Jurkat, Clone E6-1 (cell line): ENCODE measurements around the gene ZC3H15.

Experiments
- DNase-seq: peaks from one replicate; pipeline ENCODE4 v3.0.0-alpha.2; 2011; ENCODE audit warnings: low read depth, low spot score
- H3K4me3 ChIP-seq: 2 replicates; pipeline ENCODE4 v1.5.1; 2011; ENCODE audit warnings: mild to moderate bottlenecking, low read length, control low read depth, moderate library complexity

ZC3H15 gene

GRCh38 chr2:186533717-186534116, 47.7 kb downstream of the ZC3H15 start:
- H3K4me3 ChIP-seq = no peak overlapping the region
- no peak for DNase-seq

- no peak for DNase-seq
- H3K4me3 ChIP-seq = no peak overlapping the region
These were observed 48.3 kb downstream of the ZC3H15 start for GRCh38 chr2:186534406-186534805.

GRCh38 chr2:186535861-186536260, 49.8 kb downstream of the ZC3H15 start:
- H3K4me3 ChIP-seq = no peak overlapping the region
- DNase-seq = no peak

GRCh38 chr2:186537019-186537418, 51.0 kb downstream of the ZC3H15 start:
- H3K4me3 ChIP-seq = no peak overlapping the region
- no peak for DNase-seq

GRCh38 chr2:186540941-186541340, 54.9 kb downstream of the ZC3H15 start:
- H3K4me3 ChIP-seq = no peak overlapping the region
- DNase-seq = no peak

GRCh38 chr2:186542002-186542401, 55.9 kb downstream of the ZC3H15 start:
- H3K4me3 ChIP-seq = no peak overlapping the region
- DNase-seq = no peak

GRCh38 chr2:186543561-186544131, 57.6 kb downstream of the ZC3H15 start:
- no peak for DNase-seq
- no peak overlapping the region for H3K4me3 ChIP-seq

GRCh38 chr2:186544255-186544675, 58.2 kb downstream of the ZC3H15 start:
- no peak for DNase-seq

GRCh38 chr2:186546846-186547245, 60.8 kb downstream of the ZC3H15 start:
- H3K4me3 ChIP-seq = no peak overlapping the region
- DNase-seq = no peak

More at GRCh38 chr2:186544255-186544675, 58.2 kb downstream of the ZC3H15 start:
- H3K4me3 ChIP-seq = no peak overlapping the region

- H3K4me3 ChIP-seq = no peak overlapping the region
- DNase-seq = no peak
These were observed 65.4 kb downstream of the ZC3H15 start for GRCh38 chr2:186551323-186552050.

GRCh38 chr2:186554429-186554828, 68.4 kb downstream of the ZC3H15 start:
- DNase-seq = no peak
- no peak overlapping the region for H3K4me3 ChIP-seq

GRCh38 chr2:186554850-186555671, 69.0 kb downstream of the ZC3H15 start:
- DNase-seq = no peak
- no peak overlapping the region for H3K4me3 ChIP-seq

GRCh38 chr2:186558512-186559276, 72.6 kb downstream of the ZC3H15 start:
- no peak for DNase-seq
- no peak overlapping the region for H3K4me3 ChIP-seq
